Fibroblast of upper back skin (primary cell): ENCODE data around the gene DUSP28.

Experiments used
- DNase-seq: peaks from one replicate; pipeline ENCODE4 v3.0.0-alpha.2; 2013

DUSP28 gene

DNA sequence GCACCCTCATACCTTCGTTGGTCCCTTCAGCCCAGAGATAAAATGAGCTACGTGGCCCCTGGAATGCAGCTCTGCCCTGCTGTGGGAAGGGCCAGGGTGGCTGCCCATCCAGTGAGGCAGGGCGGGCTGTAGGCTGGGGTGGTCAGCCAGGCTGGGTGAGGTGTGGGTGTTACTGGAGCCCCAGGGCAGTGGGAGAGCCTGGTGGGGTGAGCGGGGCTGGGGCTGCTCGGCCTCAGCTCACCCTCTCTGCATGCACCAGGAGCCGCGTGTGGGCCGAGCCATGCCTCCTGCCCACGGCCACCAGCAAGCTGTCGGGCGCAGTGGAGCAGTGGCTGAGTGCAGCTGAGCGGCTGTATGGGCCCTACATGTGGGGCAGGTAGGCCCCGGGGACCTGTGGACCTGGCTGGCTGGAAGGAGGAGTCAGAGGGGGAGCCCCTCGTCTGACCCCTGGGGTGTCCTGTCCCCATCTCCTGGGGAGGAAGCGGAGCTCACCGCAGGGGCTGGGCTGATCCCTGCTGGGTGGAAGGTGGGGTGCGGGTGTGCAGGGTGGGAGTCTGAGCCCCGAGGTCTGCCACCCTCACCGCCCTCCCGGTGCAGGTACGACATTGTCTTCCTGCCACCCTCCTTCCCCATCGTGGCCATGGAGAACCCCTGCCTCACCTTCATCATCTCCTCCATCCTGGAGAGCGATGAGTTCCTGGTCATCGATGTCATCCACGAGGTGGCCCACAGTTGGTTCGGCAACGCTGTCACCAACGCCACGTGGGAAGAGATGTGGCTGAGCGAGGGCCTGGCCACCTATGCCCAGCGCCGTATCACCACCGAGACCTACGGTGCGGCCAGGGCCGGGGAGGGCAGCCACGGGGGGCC lies 13.6 kb downstream of the DUSP28 start:
- no peak for DNase-seq

DNA sequence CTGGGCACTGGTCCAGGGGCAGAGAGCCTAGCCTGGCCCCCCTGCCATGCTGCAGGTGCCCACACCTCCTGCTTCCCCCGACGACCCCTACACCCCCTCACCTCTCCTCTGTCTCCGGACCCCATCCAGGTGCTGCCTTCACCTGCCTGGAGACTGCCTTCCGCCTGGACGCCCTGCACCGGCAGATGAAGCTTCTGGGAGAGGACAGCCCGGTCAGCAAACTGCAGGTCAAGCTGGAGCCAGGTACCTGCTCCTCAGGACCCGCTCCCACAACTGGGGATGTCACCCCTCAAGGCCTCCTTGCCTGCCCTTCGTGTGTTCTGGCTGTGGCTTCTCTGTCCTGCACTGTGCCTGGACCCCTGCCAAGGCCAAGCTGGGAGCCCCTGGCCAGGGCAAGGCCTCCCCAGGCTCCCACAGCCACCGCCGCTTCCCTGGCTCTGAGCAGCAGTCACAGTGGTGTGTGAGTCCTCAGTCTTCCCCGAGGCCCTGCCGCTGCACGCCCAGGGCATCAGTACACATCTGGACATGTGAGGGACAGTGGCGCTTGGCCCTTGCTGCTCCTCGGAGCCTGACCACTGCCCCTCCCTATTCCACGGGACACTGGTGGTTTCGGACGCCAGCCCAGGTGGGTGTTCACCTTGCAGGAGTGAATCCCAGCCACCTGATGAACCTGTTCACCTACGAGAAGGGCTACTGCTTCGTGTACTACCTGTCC lies 14.4 kb downstream of the DUSP28 start:
- no peak for DNase-seq

DNA sequence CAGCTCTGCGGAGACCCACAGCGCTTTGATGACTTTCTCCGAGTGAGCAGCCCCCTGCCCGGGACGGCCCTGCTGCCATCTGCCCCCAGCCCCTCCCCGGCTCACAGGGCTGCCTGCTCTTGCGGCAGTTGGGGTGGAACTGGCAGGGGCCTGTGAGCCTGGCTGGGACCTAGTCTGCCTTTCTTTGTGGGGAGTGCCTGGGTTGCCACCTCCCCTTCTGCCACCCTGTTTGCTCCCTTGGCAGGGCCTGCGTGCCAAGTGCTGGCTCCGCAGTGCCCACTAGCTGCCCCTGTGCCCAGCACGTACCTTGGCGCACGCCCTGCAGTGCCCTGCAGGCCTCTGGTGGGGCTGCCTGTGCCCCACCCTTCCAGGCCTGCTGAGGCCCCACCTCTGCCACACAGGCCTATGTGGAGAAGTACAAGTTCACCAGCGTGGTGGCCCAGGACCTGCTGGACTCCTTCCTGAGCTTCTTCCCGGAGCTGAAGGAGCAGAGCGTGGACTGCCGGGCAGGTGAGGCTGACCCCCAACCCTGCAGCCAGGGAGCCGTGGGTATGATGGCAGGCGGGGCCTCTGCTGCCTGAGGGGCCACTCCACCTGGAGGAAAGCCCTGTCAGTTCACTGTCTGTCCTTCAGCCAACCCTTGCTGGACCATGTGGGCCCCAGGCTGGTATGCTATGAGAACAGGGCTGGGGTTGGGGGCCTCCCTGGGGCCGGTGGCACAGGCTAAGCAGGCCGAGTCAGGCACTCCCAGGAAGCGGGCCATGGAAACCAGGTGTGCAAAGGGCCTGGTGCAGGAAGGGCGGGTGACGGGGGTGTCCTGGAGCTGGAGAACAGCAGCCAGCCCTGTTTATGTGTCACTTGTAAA lies 15.2 kb downstream of the DUSP28 start:
- DNase-seq = no peak

DNA sequence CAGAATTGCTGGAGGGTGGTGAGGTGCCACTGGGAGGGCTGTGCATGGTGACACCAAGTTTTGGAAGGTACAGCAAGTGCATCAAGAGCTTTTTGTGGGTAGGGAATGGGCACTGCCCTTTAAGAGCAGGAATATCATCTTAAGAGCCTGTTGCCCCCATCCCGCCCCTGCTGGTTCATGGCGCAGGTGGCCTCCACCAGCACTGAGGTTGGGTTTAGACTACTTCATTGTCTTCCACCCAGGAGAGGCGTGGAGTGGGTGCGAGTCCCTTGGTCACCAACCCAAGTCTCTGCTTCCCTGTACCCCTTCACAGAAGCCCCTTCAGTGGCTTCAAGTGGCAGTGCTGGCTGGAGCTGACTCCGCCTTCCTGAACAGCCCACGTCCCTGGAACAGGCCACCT lies 15.9 kb downstream of the DUSP28 start:
- no peak for DNase-seq

DNA sequence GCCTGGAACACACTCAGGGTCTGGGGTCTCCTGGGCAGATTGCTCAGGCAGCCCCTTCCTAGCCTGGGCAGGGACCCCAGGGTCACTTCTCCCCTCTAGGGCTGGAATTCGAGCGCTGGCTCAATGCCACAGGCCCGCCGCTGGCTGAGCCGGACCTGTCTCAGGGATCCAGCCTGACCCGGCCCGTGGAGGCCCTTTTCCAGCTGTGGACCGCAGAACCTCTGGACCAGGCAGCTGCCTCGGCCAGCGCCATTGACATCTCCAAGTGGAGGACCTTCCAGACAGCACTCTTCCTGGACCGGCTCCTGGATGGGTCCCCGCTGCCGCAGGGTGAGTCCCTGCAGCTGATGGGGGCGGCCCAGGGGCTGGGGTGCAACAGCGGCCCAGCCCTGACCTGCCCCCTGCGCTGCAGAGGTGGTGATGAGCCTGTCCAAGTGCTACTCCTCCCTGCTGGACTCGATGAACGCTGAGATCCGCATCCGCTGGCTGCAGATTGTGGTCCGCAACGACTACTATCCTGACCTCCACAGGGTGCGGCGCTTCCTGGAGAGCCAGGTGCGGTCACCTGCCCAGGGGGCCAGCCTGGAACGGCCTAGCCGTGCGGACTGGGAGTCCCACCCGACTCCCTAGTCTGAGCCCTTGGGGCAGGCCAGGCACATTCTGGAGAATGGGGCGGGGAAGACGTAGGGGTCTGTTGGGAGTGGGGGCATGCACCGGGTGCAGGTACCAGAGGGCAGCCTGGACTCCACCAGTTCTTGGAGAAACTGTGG lies 16.5 kb downstream of the DUSP28 start:
- no peak for DNase-seq

DNA sequence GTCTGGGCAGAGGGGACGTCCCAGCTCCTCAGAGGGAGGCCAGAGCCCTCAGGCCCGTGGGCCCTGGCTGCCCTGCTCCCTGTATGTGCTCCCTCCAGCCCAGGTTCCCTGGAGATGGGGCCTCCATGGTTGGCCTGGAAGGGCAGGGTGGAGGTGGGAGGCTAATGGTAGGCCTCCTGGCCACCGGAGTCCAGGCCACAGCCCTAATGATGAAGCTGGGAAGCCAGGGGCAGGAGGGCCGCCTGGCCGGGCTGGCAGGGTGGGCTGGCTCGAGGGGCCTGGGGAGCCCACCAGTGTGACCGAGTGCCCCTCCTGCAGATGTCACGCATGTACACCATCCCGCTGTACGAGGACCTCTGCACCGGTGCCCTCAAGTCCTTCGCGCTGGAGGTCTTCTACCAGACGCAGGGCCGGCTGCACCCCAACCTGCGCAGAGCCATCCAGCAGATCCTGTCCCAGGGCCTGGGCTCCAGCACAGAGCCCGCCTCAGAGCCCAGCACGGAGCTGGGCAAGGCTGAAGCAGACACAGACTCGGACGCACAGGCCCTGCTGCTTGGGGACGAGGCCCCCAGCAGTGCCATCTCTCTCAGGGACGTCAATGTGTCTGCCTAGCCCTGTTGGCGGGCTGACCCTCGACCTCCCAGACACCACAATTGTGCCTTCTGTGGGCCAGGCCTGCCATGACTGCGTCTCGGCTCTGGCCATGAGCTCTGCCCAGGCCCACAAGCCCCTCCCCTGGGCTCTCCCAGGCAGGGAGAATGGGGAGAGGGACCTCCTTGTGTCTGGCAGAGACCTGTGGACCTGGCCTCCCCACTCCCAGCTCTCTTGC lies 17.3 kb downstream of the DUSP28 start:
- no peak for DNase-seq

DNA sequence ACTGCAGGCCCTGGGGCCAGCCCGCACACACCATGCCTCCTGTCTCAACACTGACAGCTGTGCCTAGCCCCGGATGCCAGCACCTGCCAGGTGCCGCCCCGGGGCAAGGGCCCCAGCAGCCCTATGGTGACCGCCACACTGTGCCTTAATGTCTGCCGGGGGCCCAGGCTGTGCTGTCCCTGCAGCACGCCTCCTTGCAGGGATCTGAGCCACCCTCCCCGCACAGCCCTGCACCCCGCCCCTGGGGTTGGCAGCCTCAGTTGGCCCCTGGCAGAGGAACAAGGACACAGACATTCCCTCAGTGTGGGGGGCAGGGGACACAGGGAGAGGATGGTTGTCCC lies 17.9 kb downstream of the DUSP28 start:
- no peak for DNase-seq

DNA sequence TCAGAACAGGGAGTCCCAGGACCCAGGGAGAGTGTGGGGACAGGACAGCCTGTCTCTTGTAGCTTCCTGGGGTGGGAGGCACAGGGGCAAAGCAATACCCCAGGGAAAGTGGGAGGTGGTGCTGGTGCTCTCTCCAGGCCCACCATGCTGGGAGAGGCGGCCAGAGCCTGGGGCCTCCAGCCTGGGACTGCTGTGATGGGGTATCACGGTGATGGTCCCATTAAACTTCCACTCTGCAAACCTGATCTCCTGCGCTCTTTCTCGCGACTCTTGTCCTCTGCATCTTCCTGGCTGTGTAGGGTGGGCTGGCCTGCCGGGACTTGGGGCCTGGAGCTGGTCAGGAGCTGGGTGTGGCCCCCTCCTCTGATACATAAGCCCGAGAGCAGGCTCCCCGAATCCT lies 18.3 kb downstream of the DUSP28 start:
- no peak for DNase-seq

DNA sequence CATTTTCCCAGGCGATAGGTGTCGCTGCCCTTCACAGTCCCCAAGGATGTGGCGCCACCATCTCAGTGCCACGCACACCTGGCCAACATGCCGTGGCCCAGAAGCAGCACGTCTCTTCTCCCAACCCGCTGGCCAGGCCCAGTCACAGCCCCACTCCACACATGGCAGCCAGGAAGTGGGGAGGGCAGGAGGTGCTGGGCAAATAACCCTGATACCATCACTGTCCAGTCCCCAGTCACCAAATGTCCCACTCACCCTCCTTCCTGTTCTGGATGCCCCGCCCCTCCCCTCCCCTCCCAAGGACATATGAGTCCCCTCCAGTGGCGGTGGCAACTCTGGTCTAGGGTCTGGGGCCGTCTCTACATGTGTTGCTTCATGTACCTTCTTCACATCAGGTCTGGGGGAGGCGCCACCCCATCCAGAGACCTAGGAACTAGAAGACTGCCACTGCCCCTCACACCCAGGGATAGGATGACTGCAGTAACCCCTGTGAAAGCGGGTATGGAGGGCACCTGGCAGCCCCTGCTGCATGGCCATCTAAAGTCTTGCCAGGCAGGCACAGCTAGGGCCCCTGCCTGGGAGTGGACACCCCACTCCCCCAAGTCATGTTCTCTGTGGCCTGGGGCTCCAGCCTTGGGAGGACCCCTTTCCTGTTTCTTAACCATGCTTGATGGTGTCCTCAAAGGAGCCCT lies 19.1 kb downstream of the DUSP28 start:
- DNase-seq = no peak

DNA sequence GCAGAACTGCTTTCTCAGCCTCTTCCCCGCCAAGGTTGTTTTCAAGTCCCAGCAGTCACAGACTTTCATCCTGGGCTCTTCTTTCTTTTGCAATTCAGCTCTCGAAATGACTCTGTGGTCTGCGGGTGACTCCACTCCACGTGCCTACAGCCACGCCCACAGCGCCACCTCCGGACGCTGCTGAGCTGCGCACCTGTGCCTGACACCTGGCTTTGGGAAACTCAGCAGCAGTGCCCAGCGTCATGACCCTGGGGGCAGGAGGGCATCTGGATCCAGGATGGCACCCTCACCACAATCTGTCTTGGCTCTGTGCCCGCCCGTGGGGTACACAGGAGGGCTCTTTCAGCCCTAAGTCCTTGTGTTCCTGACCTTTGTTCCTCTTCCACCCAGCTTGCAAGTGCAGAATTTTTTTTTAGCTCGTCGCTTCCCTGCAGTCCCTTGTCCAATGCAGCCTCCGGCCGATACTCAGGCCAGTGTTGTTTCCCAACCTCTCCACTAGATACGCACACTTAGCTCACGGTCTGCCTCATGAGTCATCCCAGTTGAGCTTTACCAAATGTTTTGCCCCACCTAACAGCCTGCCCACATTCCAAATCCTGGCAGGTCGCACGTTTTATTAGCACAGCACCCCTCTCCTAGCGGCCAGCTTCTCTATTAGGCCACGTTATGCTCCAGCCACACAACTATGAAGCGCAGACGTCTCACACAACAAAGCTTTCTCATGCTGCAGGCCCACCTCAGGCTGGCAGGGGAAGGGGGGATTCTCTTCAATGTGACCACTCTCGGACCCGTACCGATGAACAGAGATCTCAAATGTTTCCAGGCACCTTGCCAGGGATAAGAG lies 19.8 kb downstream of the DUSP28 start:
- DNase-seq = peak; percentile 43

DNA sequence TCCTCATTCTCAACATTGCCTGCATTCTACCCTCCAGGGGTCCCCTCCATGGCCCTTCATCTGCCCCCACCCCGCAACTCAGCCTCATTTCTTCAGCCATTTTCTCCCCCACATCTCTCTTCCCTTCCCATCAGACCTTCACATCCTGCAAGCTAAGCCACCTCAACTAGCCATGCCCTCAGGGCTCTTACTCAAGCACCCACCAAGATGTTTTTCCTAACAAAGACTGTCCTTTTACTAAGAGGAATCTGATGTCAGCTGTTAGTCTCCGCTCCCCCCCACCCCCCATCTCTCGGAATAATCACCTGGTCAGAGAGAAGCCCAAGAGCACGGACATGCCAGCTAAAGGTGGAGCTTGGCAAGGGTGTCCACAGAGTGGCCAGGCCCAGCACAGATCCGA lies 21.7 kb downstream of the DUSP28 start:
- no peak for DNase-seq

DNA sequence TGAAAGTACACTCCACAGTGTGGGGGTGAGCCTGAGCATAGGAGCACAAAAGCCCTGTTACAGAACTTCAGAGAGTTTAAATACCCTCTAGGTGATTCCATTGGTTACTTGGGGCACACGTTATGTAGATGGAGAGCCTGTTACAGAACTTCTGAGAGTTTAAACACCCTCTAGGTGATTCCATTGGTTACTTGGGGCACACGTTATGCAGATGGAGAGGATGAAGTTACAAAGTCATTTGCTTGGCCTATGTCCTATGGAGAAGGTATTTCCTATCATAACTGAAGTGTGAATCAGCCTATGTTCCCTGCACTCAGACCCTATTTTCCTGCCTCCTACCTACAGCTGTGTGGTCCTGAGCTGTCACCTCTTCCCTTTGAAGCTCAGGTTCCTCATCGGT lies 22.6 kb downstream of the DUSP28 start:
- DNase-seq = no peak

DNA sequence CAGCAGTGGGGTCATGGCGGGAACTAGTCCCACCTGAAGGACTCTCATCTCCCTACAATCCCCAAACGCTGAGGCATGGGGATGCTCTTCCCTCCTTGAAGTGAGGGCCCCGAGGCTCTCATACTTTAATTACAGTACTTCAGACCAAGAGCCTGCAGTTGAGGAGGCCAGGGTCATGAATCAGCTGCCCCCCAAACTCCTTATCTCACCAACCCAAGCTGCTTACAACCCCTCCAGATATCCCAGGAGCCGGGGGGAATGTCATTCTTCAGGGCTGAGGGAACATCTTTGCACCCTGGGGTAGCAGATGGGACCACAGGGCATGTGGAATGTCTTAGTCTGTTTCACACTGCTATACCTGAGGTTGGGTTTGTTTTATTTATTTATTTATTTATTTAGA lies 23.6 kb downstream of the DUSP28 start:
- DNase-seq = no peak

DNA sequence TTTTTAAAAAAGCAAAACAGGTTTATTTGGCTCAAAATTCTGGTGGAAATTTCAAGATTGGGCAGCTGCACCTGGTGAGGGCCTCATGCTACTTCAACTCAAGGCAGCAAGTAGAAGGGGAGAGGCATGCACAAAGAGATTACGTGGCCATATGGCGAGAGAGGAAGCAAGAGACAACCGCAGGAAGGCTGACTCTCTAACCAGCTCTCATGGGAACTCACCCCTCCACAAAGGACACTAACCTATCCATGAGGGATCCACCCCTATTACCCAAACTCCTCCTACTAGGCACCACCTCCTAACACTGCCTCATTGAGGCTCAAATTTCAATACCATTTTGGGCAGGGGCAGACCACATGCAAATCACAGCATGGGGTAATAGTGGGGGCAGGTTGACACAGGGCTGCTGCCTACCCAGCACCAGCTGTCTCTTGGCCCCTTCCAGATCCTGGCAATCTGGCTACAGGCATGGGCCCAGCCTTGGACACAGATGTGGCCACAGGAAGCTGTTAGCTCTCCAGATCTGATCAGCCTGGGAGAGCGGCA lies 24.4 kb downstream of the DUSP28 start:
- peak; percentile 28 for DNase-seq

DNA sequence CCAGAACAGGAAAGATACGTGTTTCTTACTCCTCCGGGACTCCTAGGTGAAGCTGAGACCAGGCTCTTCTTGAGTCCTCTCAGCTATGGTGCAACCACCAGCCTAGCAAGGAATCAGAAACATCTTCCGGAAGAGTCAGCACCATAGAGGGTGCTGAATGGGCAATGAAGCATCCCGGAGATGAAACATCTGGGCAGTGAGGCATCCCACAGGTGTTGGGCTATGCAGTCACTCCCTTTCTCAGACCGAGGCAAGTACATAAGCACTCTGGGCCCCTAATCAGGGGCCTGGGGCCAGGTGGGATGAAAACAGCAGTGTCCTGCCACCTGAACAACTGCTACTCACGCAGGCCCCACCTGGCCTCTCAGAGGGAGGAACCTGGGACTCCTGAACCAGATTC lies 24.9 kb downstream of the DUSP28 start:
- no peak for DNase-seq

DNA sequence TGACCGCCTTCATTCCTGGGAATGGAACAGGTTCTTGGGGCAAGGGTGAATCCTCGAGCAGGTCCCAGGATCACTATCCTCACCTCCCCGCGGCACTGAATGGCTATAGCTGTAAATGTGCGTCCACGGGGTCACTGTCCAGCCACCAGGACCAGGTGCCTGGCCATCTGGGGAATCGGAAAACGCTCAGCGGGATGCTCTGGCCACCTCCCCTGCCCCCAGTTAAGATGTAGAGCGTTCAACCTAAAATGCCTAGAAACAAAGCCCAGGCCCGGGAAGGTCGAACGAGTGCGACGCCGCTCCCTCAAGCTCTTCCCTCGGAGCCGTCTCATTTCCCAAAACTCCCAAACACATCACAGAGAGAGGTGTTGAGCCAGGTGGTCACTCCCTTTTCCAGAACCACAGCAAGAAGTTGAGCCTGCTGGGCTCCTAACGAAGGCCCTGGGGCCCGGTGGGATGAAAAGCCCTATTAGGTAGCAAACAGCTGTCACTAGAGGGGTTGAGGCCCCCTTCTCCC lies 25.6 kb downstream of the DUSP28 start:
- DNase-seq = no peak

DNA sequence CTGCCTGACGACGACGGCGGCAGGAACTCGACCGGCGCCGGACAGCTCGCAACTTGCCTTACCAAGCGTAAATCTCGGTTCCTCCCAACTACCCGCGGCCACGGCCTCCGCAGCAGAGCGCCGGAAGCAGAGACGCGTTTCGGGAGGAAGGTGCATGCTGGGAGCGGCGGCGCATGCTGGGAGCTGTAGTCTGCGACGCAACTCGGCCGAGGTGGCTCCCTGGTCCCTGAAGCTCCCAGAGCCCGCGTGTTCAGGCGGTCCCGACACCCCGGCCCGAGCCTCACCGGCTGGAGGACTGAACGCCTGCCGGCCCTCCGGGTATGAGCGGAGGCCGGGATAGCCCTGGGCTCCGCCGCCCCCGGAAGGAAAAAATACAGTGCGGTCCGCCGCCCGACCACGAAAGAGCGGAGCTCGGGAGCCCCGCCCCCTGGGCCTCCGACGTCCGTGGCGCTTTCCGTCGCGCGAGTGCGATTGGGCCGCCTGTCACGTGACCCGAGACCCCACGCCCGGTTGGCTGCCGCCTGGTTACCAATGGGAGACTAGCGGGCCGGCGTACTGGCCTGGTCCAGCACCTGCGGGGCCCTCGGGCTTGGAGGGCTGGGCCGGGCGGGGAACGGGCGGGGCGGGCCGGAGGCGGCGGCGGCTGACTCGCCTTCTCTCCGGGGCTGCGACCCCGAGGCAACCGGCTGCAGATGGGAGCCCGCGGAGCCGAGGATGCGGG lies 26.2 kb downstream of the DUSP28 start, which contains the start of gene CAPN10:
CAPN10 (plus strand) TSS at position 537 of the 721 bp plus-strand sequence; CDS start at position 715, 178 bp downstream.
- DNase-seq = peak; percentile 93

DNA sequence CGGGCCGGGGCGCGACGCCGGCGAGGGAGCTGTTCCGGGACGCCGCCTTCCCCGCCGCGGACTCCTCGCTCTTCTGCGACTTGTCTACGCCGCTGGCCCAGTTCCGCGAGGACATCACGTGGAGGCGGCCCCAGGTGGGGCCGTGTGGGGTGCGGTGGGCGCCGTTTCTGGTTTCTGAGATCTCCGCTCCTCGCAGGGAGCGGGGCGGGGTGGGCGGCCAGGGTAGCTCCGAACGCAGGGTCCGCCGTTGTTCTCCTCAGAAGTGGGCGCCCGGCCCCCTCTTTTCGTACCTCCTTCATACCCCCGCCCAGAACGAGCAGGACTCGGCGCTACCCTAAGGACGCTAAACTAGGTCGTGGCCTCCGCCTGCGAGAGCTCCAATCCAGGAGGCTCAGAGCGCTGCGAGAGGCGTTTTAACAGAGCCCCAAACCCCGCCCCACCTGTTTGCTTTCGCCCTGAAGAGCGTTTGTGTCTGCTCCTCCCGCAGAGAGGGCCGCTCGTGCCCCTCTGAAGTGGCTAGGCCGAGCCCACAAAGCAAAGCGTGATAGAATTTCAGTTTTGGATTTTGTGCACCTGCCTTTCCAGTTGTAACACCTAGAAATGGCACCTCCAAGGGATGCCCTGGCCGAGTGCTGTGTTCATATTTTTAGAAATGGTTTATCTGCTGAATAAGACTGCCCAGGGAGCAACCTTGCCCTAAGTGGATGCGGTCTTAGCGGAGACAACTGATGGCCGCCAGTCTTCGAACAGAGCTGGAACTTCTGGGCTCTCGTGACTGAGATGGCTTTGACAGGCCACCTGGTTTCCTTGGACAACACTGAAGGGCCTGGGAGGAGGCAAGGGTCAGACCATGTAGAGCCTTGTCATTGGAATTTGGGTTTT lies 27.0 kb downstream of the DUSP28 start:
- no peak for DNase-seq
